Measurements from ENCODE around the gene INSC. TPM values are rescaled to one million over a fixed set of nuclear protein-coding genes. Genes with fewer than 3 reads are reported as not detected.

The INSC gene
- total and polyA plus RNA-seq, 10 donors = 0.04 to 1.8 (median 0.29) TPM; not detected in 2

- no peak for DNase-seq
- Histone ChIP-seq H3K36me3 (no peaks in the 10 kb centered on the region), H3K27ac (no peak overlapping the region), H3K4me3 (no peak overlapping the region), H3K4me1 (peaks cover 0 to 16% (median 6%) of the 10 kb centered on the region in 6 donors), H3K27me3 (replicated peaks in 1 of 7) (peaks cover 0 to 3% (median 0%) of the 10 kb centered on the region in 7 donors), H3K9me3 (peaks cover 0 to 22% (median 14%) of the 10 kb centered on the region in 8 donors)
- 84 to 91% (median 88%) methylated on average over 8 of the region's 8 CpGs for WGBS, 5 donors
- intact Hi-C loops (cut with DNase I; ENCODE audit: low total_unique reads) = no loop called here
- no peak for TF ChIP-seq CTCF (IDR thresholded peaks at IDR 0.05 in 8 of 11, conservative IDR thresholded peaks at IDR 0.05 in 3 of 11)
- TF ChIP-seq POLR2A (IDR thresholded peaks at IDR 0.05) = no peak
- TF ChIP-seq POLR2AphosphoS5 (IDR thresholded peaks at IDR 0.05) = no peak
Observed at GRCh38 chr11:15106201-15106965, 8.3 kb upstream of the INSC start.

GRCh38 chr11:15107730-15108515 lies 6.8 kb upstream of the INSC start:
- peaks cover 0 to 21% (median 14%) of the 10 kb centered on the region in 8 donors for H3K9me3 ChIP-seq
- no peak for DNase-seq
- no peak overlapping the region for H3K4me3 ChIP-seq
- WGBS, 5 donors = 44 to 58% (median 57%) methylated on average over 4 of the region's 4 CpGs
- no peak for TF ChIP-seq POLR2AphosphoS5 (IDR thresholded peaks at IDR 0.05)
- TF ChIP-seq POLR2A (IDR thresholded peaks at IDR 0.05) = no peak
- no peak for TF ChIP-seq CTCF (IDR thresholded peaks at IDR 0.05 in 8 of 11, conservative IDR thresholded peaks at IDR 0.05 in 3 of 11)
- intact Hi-C loops (cut with DNase I; ENCODE audit: low total_unique reads) = no loop called here
- no peak overlapping the region for H3K27ac ChIP-seq
- no peaks in the 10 kb centered on the region for H3K27me3 ChIP-seq (replicated peaks in 1 of 7)
- no peaks in the 10 kb centered on the region for H3K36me3 ChIP-seq
- H3K4me1 ChIP-seq = peaks cover 0 to 24% (median 6%) of the 10 kb centered on the region in 6 donors

- TF ChIP-seq POLR2AphosphoS5 (IDR thresholded peaks at IDR 0.05) (no peak), CTCF (IDR thresholded peaks at IDR 0.05 in 8 of 11, conservative IDR thresholded peaks at IDR 0.05 in 3 of 11) (no peak), POLR2A (IDR thresholded peaks at IDR 0.05) (no peak)
- Histone ChIP-seq H3K4me1 (peaks cover 0 to 31% (median 10%) of the 10 kb centered on the region in 6 donors), H3K4me3 (no peak overlapping the region), H3K27me3 (replicated peaks in 1 of 7) (peaks cover 0 to 3% (median 0%) of the 10 kb centered on the region in 7 donors), H3K27ac (no peak overlapping the region), H3K36me3 (no peaks in the 10 kb centered on the region), H3K9me3 (peaks cover 0 to 14% (median 9%) of the 10 kb centered on the region in 8 donors)
- 73 to 89% (median 88%) methylated on average over 2 of the region's 2 CpGs for WGBS, 5 donors
- DNase-seq = no peak
- intact Hi-C loops (cut with DNase I; ENCODE audit: low total_unique reads) = no loop called here
Observed at GRCh38 chr11:15108592-15109130, 6.1 kb upstream of the INSC start.

Measured in spleen (tissue), 11 donors.